Measurements from ENCODE around the gene MTUS2. TPM values are rescaled to one million over a fixed set of nuclear protein-coding genes. Genes with fewer than 3 reads are reported as not detected.

The MTUS2 gene
- total RNA-seq, 6 experiments from 2014 or later, result 0.07 to 0.15 (median 0.14) TPM; not detected in 1

DNA sequence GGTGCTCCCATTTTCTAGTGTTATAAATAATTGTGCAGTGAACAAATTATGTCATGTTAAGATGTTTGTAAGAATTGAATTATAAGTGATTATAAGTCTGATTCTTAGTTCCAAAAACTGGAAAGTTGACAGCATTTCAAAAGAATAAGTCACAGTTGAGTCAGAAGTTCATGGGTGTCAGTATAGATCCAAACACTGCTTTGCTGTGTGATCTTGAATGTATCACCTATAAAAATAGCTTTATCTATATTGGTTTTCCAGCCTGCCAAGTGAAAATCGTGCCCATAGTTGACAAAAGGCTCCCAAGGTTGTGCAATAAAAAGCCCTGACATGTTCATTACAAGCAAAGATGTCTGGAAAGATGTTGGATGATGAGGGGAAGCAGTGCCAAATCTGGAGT, 336.0 kb downstream of the MTUS2 start:
- Mint-ChIP-seq H3K27me3 (ENCODE audit: insufficient read depth) (peaks cover 21% of the 10 kb centered on the region), H3K9me3 (no peaks in the 10 kb centered on the region), H3K36me3 (ENCODE audit: low read depth) (no peaks in the 10 kb centered on the region), H3K4me1 (ENCODE audit: low read depth) (no peaks in the 10 kb centered on the region), H3K4me3 (no peak overlapping the region), H3K27ac (no peak overlapping the region)
- TF ChIP-seq, protein P1, sequence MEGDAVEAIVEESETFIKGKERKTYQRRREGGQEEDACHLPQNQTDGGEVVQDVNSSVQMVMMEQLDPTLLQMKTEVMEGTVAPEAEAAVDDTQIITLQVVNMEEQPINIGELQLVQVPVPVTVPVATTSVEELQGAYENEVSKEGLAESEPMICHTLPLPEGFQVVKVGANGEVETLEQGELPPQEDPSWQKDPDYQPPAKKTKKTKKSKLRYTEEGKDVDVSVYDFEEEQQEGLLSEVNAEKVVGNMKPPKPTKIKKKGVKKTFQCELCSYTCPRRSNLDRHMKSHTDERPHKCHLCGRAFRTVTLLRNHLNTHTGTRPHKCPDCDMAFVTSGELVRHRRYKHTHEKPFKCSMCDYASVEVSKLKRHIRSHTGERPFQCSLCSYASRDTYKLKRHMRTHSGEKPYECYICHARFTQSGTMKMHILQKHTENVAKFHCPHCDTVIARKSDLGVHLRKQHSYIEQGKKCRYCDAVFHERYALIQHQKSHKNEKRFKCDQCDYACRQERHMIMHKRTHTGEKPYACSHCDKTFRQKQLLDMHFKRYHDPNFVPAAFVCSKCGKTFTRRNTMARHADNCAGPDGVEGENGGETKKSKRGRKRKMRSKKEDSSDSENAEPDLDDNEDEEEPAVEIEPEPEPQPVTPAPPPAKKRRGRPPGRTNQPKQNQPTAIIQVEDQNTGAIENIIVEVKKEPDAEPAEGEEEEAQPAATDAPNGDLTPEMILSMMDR (IDR thresholded peaks at IDR 0.05), result no peak
- no peak for DNase-seq

- Mint-ChIP-seq H3K4me1 (ENCODE audit: low read depth) (peaks cover 19% of the 10 kb centered on the region), H3K36me3 (ENCODE audit: low read depth) (no peaks in the 10 kb centered on the region), H3K27me3 (ENCODE audit: insufficient read depth) (peaks cover 24% of the 10 kb centered on the region), H3K27ac (no peak overlapping the region), H3K9me3 (no peaks in the 10 kb centered on the region), H3K4me3 (no peak overlapping the region)
- no peak for DNase-seq
- TF ChIP-seq, protein P1 (IDR thresholded peaks at IDR 0.05), result no peak
Observed at GRCh38 chr13:29159871-29160270, 339.7 kb downstream of the MTUS2 start.

DNA sequence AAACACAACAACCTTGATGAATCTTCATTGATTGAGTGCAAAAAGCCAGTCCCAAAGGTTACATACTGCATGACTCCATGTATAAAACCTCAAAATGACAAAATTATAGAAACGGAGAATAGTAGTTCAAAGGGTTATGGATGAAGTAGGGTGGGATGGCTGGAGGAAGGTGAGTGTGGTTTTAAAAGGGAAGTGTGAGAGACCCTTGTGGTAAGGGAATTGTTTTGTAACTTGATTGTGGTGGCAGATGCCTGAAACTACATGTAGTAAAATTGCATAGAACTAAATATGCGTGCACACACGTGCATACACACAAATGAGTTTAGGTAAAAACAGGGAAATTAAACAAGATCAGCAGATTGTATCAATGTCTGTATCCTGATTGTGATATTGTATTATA, 340.7 kb downstream of the MTUS2 start:
- Mint-ChIP-seq H3K4me3 (no peak overlapping the region), H3K27ac (no peak overlapping the region), H3K27me3 (ENCODE audit: insufficient read depth) (peaks cover 19% of the 10 kb centered on the region), H3K9me3 (no peaks in the 10 kb centered on the region), H3K36me3 (ENCODE audit: low read depth) (no peaks in the 10 kb centered on the region), H3K4me1 (ENCODE audit: low read depth) (peaks cover 24% of the 10 kb centered on the region)
- no peak for DNase-seq
- TF ChIP-seq, protein P1 (IDR thresholded peaks at IDR 0.05), result no peak

DNA sequence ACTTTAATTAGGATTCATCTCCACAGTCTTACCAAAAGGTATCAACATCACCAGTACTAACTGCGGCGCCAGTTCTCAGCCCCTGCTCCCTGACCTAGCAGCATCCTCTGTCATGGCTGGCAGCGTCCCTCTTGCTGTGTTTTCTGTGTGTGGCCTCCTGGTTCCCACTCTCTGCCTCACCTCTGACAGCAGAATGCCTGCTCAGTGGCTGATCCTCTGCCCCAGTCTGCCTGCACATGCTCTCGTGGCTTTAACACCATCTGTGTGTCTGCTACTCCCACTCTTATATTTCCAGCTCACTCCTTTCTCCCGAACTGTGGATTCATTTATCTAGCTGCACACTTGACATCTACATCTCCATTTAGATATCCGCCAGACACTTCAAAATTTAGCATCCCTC, 341.5 kb downstream of the MTUS2 start:
- no peaks in the 10 kb centered on the region for H3K36me3 Mint-ChIP-seq (ENCODE audit: low read depth)
- H3K4me3 Mint-ChIP-seq, result no peak overlapping the region

DNA sequence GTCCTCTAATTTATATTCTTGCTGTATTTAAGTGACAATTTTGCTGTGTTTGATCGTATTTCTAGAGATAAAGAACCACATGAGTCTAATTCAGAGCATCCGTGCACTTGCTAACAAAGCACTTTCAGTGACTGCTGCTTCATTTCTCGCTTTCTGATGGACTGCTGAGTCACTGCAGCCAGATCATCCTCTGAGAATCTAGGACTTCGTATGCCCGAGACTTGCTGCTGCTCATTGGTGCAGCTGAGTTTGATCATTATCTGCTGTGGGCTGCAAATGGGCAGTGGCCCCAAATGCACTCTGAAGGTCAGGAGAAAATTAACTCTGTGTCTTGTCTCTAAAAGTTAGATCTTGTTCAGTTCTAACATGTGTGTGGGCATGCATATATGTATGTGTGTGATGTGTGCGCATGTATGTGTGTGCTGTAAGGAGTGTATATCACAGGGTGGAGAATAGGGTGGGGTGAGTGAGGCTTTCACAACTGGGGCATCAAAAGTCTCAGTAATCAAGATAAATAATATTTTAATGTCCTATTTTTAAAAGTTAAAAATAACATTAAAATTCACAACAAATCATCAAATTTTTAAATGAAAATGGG, 342.6 kb downstream of the MTUS2 start:
- peak; percentile 69 for DNase-seq
- TF ChIP-seq, protein P1 (IDR thresholded peaks at IDR 0.05), result no peak
- peaks cover 26% of the 10 kb centered on the region for H3K4me1 Mint-ChIP-seq (ENCODE audit: low read depth)
- H3K36me3 Mint-ChIP-seq (ENCODE audit: low read depth), result no peaks in the 10 kb centered on the region
- no peaks in the 10 kb centered on the region for H3K9me3 Mint-ChIP-seq
- H3K27ac Mint-ChIP-seq, result no peak overlapping the region; the same call in 1 of the 2 replicates
- peaks cover 19% of the 10 kb centered on the region for H3K27me3 Mint-ChIP-seq (ENCODE audit: insufficient read depth)
- peak overlapping the region; percentile 29 for H3K4me3 Mint-ChIP-seq

More for the DNA sequence above, 341.5 kb downstream of the MTUS2 start:
- DNase-seq, result no peak
- Mint-ChIP-seq H3K4me1 (ENCODE audit: low read depth) (peaks cover 26% of the 10 kb centered on the region), H3K27me3 (ENCODE audit: insufficient read depth) (peaks cover 19% of the 10 kb centered on the region), H3K27ac (no peak overlapping the region), H3K9me3 (no peaks in the 10 kb centered on the region)
- TF ChIP-seq, protein P1 (IDR thresholded peaks at IDR 0.05), result no peak

Measured in HFFc6 (cell line).